ENCODE results near the gene SGMS1. TPM values are rescaled to one million over a fixed set of nuclear protein-coding genes. Genes with fewer than 3 reads are reported as not detected.
"Not testable (repeated sequence)": the region's sequence is repeated elsewhere in the genome, so short reads cannot be mapped to it uniquely, and the experiment has no call there.

The SGMS1 gene
- total RNA-seq, 1 experiment from 2014 or later, result 25.5 TPM

DNA sequence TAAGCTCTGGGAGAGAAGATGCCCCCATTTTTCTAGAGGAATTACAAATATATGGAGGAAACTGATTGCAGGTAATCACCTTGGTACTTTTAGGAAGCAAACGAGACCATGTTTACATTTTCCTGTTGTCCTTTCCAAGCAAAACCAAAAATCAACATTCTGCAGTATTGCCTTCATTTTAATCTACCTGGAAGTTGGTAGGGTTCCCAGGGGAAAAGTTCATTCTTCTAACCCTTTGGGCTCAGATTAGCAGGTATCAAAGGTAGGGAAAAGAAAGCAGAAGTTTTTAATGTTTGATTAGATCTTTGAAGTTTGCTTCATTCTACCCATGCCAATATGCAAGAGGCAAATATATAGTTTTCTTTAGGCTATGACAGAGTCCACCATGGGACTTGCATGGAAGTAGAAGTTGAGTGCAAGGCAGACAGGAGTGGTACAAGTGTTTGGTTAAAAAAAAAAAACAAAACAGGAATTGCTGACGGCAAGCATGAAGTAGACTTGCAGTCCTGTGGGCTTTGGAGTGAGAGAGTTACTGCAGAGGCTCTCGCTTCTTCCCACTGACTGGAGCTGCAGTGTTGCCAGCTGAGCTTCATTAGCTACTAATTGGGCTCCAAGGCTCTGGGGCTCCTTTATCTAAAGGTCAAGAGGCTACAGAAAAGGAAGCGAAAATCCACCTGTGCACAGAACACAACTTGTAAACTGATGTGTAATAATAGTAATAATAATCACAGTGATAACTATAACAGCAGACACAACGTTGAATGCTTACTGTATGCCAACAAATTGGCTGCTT is 343.5 kb downstream of the SGMS1 start:
- in situ Hi-C loops (cut with HindIII; ENCODE audit: low sequenced_read_pairs), result no loop called here
- no peak for DNase-seq (ENCODE audit: low spot score)

- no peak for DNase-seq (ENCODE audit: low spot score)
- in situ Hi-C loops (cut with HindIII; ENCODE audit: low sequenced_read_pairs), result no loop called here
Measured at GRCh38 chr10:50279489-50279888, 344.3 kb downstream of the SGMS1 start.

DNA sequence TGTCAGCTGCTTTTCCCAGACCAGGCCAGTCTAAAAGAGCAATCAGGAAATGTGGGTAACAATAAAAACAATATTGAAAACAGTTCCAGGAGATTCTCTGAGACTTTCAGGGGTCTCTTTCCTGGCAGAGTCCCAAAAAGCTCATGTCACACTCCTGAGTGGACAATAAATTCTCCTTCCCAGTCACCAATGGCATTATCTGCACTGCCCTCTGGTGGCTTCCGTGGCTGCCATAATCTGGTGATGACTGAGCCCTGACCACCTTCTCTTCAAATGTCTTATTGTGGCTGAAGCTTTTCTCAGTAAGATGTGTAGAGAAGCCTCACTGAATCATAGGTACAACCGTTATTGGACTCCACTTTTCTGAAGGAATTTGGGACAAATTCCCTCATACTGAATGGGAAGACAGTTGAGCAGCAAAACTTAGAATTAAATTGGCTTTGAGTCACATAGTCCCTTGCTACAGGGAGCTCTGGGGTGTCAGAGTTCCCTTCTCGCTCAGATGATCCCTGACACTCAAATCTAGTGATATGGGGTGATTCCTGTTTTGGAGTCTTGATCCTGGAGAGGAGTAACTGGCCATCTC is 348.0 kb downstream of the SGMS1 start:
- DNase-seq (ENCODE audit: low spot score), result peak; percentile 21
- in situ Hi-C loops (cut with HindIII; ENCODE audit: low sequenced_read_pairs), result no loop called here

DNA sequence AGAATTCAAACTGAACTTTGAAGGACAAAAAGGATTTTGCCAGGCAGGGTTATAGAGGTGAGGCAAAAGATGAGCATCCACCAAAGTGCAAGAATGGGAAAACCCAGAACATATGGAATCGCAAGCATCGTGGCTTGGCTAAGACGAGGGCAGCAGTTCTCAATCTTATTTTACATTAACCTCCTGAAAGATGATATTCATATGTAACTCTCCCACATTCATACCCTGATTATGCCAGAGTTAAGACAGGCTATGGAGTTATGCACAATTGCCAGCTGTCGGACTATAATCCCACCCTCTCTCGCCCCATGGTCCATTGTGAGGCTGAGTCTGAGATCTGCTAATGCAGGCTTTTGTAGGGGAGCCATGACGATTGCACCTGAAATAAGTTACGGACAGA is 351.2 kb downstream of the SGMS1 start:
- DNase-seq (ENCODE audit: low spot score), result no peak
- in situ Hi-C loops (cut with HindIII; ENCODE audit: low sequenced_read_pairs), result no loop called here

GRCh38 chr10:50271564-50272250 is 352.0 kb downstream of the SGMS1 start:
- no peak for DNase-seq (ENCODE audit: low spot score)
- in situ Hi-C loops (cut with HindIII; ENCODE audit: low sequenced_read_pairs), result no loop called here

- DNase-seq (ENCODE audit: low spot score); in situ Hi-C loops (cut with HindIII; ENCODE audit: low sequenced_read_pairs): not testable (repeated sequence)
Measured at GRCh38 chr10:50267877-50268276, 355.9 kb downstream of the SGMS1 start.

GRCh38 chr10:50262625-50263024 is 361.1 kb downstream of the SGMS1 start:
- in situ Hi-C loops (cut with HindIII; ENCODE audit: low sequenced_read_pairs); DNase-seq (ENCODE audit: low spot score): not testable (repeated sequence)

- DNase-seq (ENCODE audit: low spot score), result no peak
- in situ Hi-C loops (cut with HindIII; ENCODE audit: low sequenced_read_pairs), result no loop called here
Measured at GRCh38 chr10:50260791-50261281, 362.9 kb downstream of the SGMS1 start.

Other genes starting within 250 kb of the SGMS1 start
- gene ASAH2B, start 116.0 kb upstream of the SGMS1 start, total RNA-seq (2014; rRNA removed; shearing (Covaris generic)), result 0.37 and 1.3 TPM in 2 replicates